Measurements from ENCODE around the gene PRPF38B. TPM values are rescaled to one million over a fixed set of nuclear protein-coding genes. Genes with fewer than 3 reads are reported as not detected.
A peak's percentile ranks its signal among the peaks of the same experiment; 100 is the strongest.
"Not testable (repeated sequence)": the region's sequence is repeated elsewhere in the genome, so short reads cannot be mapped to it uniquely, and the experiment has no call there.

Gene PRPF38B
- total RNA-seq, 1 donor from 2014 or later, result 94.4 TPM

- intact Hi-C loops (cut with micrococcal nuclease), result no loop called here
- Mint-ChIP-seq H3K27me3 (ENCODE audit: insufficient read depth) (no peaks in the 10 kb centered on the region), H3K9me3 (no peaks in the 10 kb centered on the region), H3K27ac (no peak overlapping the region), H3K4me3 (no peak overlapping the region), H3K4me1 (ENCODE audit: low read depth) (peaks cover 28% of the 10 kb centered on the region), H3K36me3 (ENCODE audit: low read depth) (no peaks in the 10 kb centered on the region)
- no peak for DNase-seq (ENCODE audit: low spot score)
Measured at GRCh38 chr1:108664481-108664880, 27.6 kb upstream of the PRPF38B start.

GRCh38 chr1:108665067-108665466 lies 27.0 kb upstream of the PRPF38B start:
- intact Hi-C loops (cut with micrococcal nuclease), result no loop called here
- Mint-ChIP-seq H3K9me3 (no peaks in the 10 kb centered on the region), H3K4me3 (no peak overlapping the region), H3K27ac (no peak overlapping the region), H3K27me3 (ENCODE audit: insufficient read depth) (no peaks in the 10 kb centered on the region), H3K36me3 (ENCODE audit: low read depth) (no peaks in the 10 kb centered on the region), H3K4me1 (ENCODE audit: low read depth) (peaks cover 28% of the 10 kb centered on the region)
- no peak for DNase-seq (ENCODE audit: low spot score)

- H3K9me3 Mint-ChIP-seq, result no peaks in the 10 kb centered on the region
- H3K27me3 Mint-ChIP-seq (ENCODE audit: insufficient read depth), result no peaks in the 10 kb centered on the region
- H3K4me3 Mint-ChIP-seq, result no peak overlapping the region
- no peak overlapping the region for H3K27ac Mint-ChIP-seq
- H3K36me3 Mint-ChIP-seq (ENCODE audit: low read depth), result no peaks in the 10 kb centered on the region
- intact Hi-C loops (cut with micrococcal nuclease), result no loop called here
- peaks cover 27% of the 10 kb centered on the region for H3K4me1 Mint-ChIP-seq (ENCODE audit: low read depth)
- DNase-seq (ENCODE audit: low spot score), result no peak
Measured at GRCh38 chr1:108665771-108666170, 26.3 kb upstream of the PRPF38B start.

GRCh38 chr1:108667422-108667821 lies 24.7 kb upstream of the PRPF38B start:
- peaks cover 21% of the 10 kb centered on the region for H3K4me1 Mint-ChIP-seq (ENCODE audit: low read depth)
- H3K36me3 Mint-ChIP-seq (ENCODE audit: low read depth); DNase-seq (ENCODE audit: low spot score); H3K9me3 Mint-ChIP-seq; H3K27me3 Mint-ChIP-seq (ENCODE audit: insufficient read depth); H3K4me3 Mint-ChIP-seq; H3K27ac Mint-ChIP-seq; intact Hi-C loops (cut with micrococcal nuclease): not testable (repeated sequence)

- Mint-ChIP-seq H3K4me3 (no peak overlapping the region), H3K27me3 (ENCODE audit: insufficient read depth) (peaks cover 5% of the 10 kb centered on the region), H3K36me3 (ENCODE audit: low read depth) (no peaks in the 10 kb centered on the region), H3K4me1 (ENCODE audit: low read depth) (peaks cover 11% of the 10 kb centered on the region), H3K27ac (peak overlapping the region; percentile 31), H3K9me3 (no peaks in the 10 kb centered on the region)
- DNase-seq (ENCODE audit: low spot score), result no peak
- intact Hi-C loops (cut with micrococcal nuclease), result no loop called here
Measured at GRCh38 chr1:108668777-108669176, 23.3 kb upstream of the PRPF38B start.

GRCh38 chr1:108669679-108670078 lies 22.4 kb upstream of the PRPF38B start:
- Mint-ChIP-seq H3K4me3 (no peak overlapping the region), H3K9me3 (no peaks in the 10 kb centered on the region), H3K36me3 (ENCODE audit: low read depth) (no peaks in the 10 kb centered on the region), H3K4me1 (ENCODE audit: low read depth) (peaks cover 11% of the 10 kb centered on the region), H3K27ac (peak overlapping the region; percentile 32), H3K27me3 (ENCODE audit: insufficient read depth) (peaks cover 5% of the 10 kb centered on the region)
- intact Hi-C loops (cut with micrococcal nuclease), result no loop called here
- no peak for DNase-seq (ENCODE audit: low spot score)

GRCh38 chr1:108670131-108670773 lies 21.9 kb upstream of the PRPF38B start:
- intact Hi-C loops (cut with micrococcal nuclease), result no loop called here
- Mint-ChIP-seq H3K27ac (peak overlapping the region; percentile 32), H3K36me3 (ENCODE audit: low read depth) (no peaks in the 10 kb centered on the region), H3K9me3 (no peaks in the 10 kb centered on the region), H3K27me3 (ENCODE audit: insufficient read depth) (peaks cover 5% of the 10 kb centered on the region), H3K4me1 (ENCODE audit: low read depth) (peaks cover 11% of the 10 kb centered on the region), H3K4me3 (no peak overlapping the region)
- no peak for DNase-seq (ENCODE audit: low spot score)

GRCh38 chr1:108671143-108671542 lies 21.0 kb upstream of the PRPF38B start:
- no peak overlapping the region for H3K4me3 Mint-ChIP-seq
- H3K36me3 Mint-ChIP-seq (ENCODE audit: low read depth), result no peaks in the 10 kb centered on the region
- H3K27me3 Mint-ChIP-seq (ENCODE audit: insufficient read depth), result peaks cover 5% of the 10 kb centered on the region
- no peak overlapping the region for H3K27ac Mint-ChIP-seq
- DNase-seq (ENCODE audit: low spot score), result no peak
- intact Hi-C loops (cut with micrococcal nuclease), result no loop called here
- peaks cover 11% of the 10 kb centered on the region for H3K4me1 Mint-ChIP-seq (ENCODE audit: low read depth)
- H3K9me3 Mint-ChIP-seq, result no peaks in the 10 kb centered on the region

GRCh38 chr1:108678706-108679105 lies 13.4 kb upstream of the PRPF38B start:
- intact Hi-C loops (cut with micrococcal nuclease), result no loop called here
- H3K4me1 Mint-ChIP-seq (ENCODE audit: low read depth), result peaks cover 13% of the 10 kb centered on the region
- no peaks in the 10 kb centered on the region for H3K9me3 Mint-ChIP-seq
- no peaks in the 10 kb centered on the region for H3K36me3 Mint-ChIP-seq (ENCODE audit: low read depth)
- H3K4me3 Mint-ChIP-seq, result no peak overlapping the region
- no peak for DNase-seq (ENCODE audit: low spot score)
- peaks cover 3% of the 10 kb centered on the region for H3K27me3 Mint-ChIP-seq (ENCODE audit: insufficient read depth)
- no peak overlapping the region for H3K27ac Mint-ChIP-seq

- no peak overlapping the region for H3K4me3 Mint-ChIP-seq
- no peak for DNase-seq (ENCODE audit: low spot score)
- intact Hi-C loops (cut with micrococcal nuclease), result no loop called here
- no peaks in the 10 kb centered on the region for H3K9me3 Mint-ChIP-seq
- peaks cover 3% of the 10 kb centered on the region for H3K27me3 Mint-ChIP-seq (ENCODE audit: insufficient read depth)
- no peak overlapping the region for H3K27ac Mint-ChIP-seq
- H3K36me3 Mint-ChIP-seq (ENCODE audit: low read depth), result no peaks in the 10 kb centered on the region
- H3K4me1 Mint-ChIP-seq (ENCODE audit: low read depth), result peaks cover 13% of the 10 kb centered on the region
Measured at GRCh38 chr1:108679586-108680213, 12.4 kb upstream of the PRPF38B start.

- H3K27me3 Mint-ChIP-seq (ENCODE audit: insufficient read depth); H3K9me3 Mint-ChIP-seq; H3K36me3 Mint-ChIP-seq (ENCODE audit: low read depth); DNase-seq (ENCODE audit: low spot score); intact Hi-C loops (cut with micrococcal nuclease); H3K4me3 Mint-ChIP-seq; H3K27ac Mint-ChIP-seq: not testable (repeated sequence)
- H3K4me1 Mint-ChIP-seq (ENCODE audit: low read depth), result peaks cover 13% of the 10 kb centered on the region
Measured at GRCh38 chr1:108681701-108682100, 10.4 kb upstream of the PRPF38B start.

GRCh38 chr1:108685529-108685928 lies 6.6 kb upstream of the PRPF38B start:
- Mint-ChIP-seq H3K27ac (no peak overlapping the region), H3K36me3 (ENCODE audit: low read depth) (no peaks in the 10 kb centered on the region), H3K4me3 (no peak overlapping the region), H3K9me3 (no peaks in the 10 kb centered on the region), H3K4me1 (ENCODE audit: low read depth) (peaks cover 4% of the 10 kb centered on the region), H3K27me3 (ENCODE audit: insufficient read depth) (peaks cover 12% of the 10 kb centered on the region)
- intact Hi-C loops (cut with micrococcal nuclease), result no loop called here
- DNase-seq (ENCODE audit: low spot score), result no peak

GRCh38 chr1:108686614-108687313 lies 5.3 kb upstream of the PRPF38B start:
- no peak overlapping the region for H3K27ac Mint-ChIP-seq

More at GRCh38 chr1:108686614-108687313, 5.3 kb upstream of the PRPF38B start:
- Mint-ChIP-seq H3K36me3 (ENCODE audit: low read depth) (peaks cover 3% of the 10 kb centered on the region), H3K4me1 (ENCODE audit: low read depth) (peaks cover 16% of the 10 kb centered on the region), H3K27me3 (ENCODE audit: insufficient read depth) (peaks cover 12% of the 10 kb centered on the region), H3K4me3 (no peak overlapping the region), H3K9me3 (no peaks in the 10 kb centered on the region)
- intact Hi-C loops (cut with micrococcal nuclease), result no loop called here
- DNase-seq (ENCODE audit: low spot score), result no peak
